GM06990 (cell line): ENCODE measurements around the gene AFDN.

ENCODE experiments used
- DNase-seq: peaks from one replicate; pipeline ENCODE4 v3.0.0-alpha.2; 2011; ENCODE audit not compliant: insufficient read length; ENCODE audit errors: extremely low read depth
- H3K27me3 ChIP-seq: replicated peaks from 2 replicates; pipeline ENCODE4 v1.6.0; 2011; ENCODE audit warnings: low read length; ENCODE audit not compliant: control insufficient read depth, insufficient read depth
- H3K36me3 ChIP-seq: 2 replicates; pipeline ENCODE4 v1.5.1; 2011; ENCODE audit warnings: low read length; ENCODE audit not compliant: control insufficient read depth, insufficient read depth
- H3K4me3 ChIP-seq: replicated peaks from 2 replicates; pipeline ENCODE4 v1.5.1; 2011; ENCODE audit warnings: low read depth, mild to moderate bottlenecking, control low read depth, low read length
- CTCF ChIP-seq: IDR thresholded peaks from 2 replicates; pipeline ENCODE4 v1.5.1; 2011; ENCODE audit warnings: low read length, control low read depth, mild to moderate bottlenecking, inconsistent platforms; ENCODE audit not compliant: insufficient read depth, poor library complexity, severe bottlenecking

The AFDN gene

DNA sequence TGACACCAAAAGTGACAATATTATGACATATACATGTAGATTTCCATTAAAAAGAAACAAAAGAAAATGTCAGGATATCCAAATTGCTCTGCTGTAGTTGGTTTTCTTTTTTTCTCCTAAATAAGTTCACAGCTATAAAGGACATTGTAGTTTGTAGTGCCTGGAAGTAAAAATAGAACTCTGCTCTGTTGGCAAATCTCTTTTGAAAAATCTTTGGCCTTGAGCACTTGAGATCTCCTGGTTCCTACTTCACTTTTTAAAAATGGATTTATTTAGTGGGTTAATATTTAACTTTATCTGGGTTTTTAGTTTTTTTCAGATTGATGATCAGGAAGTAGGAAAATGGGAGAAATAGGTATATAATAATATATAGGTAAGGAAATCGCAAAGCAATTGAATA, 52.9 kb downstream of the AFDN start:
- no peak for DNase-seq
- no peak overlapping the region for H3K4me3 ChIP-seq
- H3K36me3 ChIP-seq, result no peaks in the 10 kb centered on the region; the same call in 1 of the 2 replicates
- no peak for TF ChIP-seq CTCF
- H3K27me3 ChIP-seq, result no peaks in the 10 kb centered on the region

GRCh38 chr6:167881327-167881726, 54.6 kb downstream of the AFDN start:
- H3K27me3 ChIP-seq, result no peaks in the 10 kb centered on the region
- no peak for TF ChIP-seq CTCF
- no peak overlapping the region for H3K4me3 ChIP-seq
- no peak for DNase-seq
- H3K36me3 ChIP-seq, result no peaks in the 10 kb centered on the region; the same call in 1 of the 2 replicates

- Histone ChIP-seq H3K27me3 (no peaks in the 10 kb centered on the region), H3K36me3 (no peaks in the 10 kb centered on the region; the same call in 1 of the 2 replicates), H3K4me3 (no peak overlapping the region)
- DNase-seq, result no peak
- no peak for TF ChIP-seq CTCF
Observed at GRCh38 chr6:167882244-167882643, 55.5 kb downstream of the AFDN start.

DNA sequence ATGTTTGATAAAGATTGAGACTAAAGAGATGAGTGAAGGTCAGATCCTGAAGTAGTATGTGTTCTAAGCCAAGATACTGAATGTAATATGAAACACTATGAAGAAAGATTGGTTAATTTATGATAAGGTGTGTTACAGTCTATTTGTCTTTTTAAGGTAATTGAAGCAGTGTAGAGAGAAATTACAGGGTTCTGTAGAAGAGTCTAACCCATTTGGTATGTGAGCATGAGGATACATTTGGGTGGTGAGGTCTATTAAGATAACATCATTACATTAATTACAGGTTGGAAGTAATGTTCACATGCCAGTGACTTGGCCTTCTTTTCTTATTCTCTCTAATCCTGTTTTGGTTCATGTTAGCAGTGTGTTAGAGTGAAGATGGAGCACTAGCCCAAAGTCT, 61.4 kb downstream of the AFDN start:
- TF ChIP-seq CTCF, result no peak
- Histone ChIP-seq H3K4me3 (no peak overlapping the region), H3K36me3 (no peaks in the 10 kb centered on the region; the same call in 1 of the 2 replicates), H3K27me3 (no peaks in the 10 kb centered on the region)
- DNase-seq, result no peak

DNA sequence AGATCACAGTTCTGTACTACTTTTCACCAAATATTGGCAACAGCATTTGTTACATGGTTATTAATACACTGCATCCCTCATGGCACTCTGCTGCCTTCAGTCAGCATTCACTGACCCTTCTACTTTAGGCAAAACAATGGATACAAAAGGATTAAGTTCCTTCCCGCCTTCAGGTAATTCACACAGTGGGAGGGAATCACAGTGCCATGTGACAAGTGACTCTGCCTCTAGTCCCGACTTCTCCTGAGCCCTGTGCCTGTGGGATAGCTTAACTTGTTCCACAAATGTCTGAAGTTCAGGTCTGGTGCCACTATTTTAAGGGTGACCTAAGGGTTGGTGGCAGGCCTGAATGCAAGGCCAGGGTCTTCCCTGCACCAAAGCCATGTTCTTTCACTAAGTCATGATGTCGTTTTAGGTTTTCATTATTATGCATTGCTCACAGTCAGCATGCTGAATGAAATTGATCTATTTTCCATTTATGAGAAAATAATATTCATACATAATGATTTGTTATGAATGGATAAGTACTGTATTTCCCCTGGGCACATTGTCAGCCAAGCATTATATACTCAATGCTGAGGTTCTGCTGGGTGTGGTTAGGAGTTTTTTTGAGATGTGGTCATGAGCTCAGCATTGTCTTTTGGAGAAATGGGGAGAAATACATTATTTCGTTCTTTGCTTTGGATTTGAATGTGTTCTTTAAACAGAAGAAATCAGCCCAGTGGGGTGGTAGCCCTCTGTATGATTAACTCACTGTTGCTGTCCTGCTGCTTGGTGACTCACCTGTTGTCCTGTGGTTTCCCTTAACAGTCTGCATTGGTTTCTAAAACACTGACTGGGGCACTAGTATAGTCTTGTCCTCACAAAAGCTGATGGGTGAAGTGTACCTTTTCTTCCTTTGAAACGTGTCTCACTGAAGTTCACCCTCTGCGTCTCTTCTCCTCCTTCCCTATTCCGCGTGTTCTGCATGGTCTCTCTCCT, 66.4 kb downstream of the AFDN start:
- Histone ChIP-seq H3K27me3 (no peaks in the 10 kb centered on the region), H3K36me3 (no peaks in the 10 kb centered on the region; the same call in 1 of the 2 replicates), H3K4me3 (no peak overlapping the region)
- TF ChIP-seq CTCF, result no peak
- DNase-seq, result no peak

DNA sequence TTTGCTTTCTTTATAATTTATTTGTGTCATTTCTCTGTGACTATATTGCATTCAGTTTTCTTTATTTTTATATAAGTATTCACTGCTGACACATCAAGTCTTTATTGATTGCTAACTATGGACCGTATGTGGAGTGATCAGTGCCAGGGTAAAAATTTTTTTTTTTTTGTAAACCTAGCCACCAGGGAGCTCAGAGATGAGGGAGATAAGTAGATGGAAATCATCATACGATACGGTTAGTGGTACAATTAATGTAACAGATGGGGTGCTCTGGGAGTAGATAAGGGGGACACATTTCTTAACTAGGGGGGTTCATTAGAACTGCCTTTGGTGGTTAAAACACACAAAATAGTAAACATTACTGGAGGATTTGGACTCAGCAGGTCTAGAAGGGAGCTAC, 68.3 kb downstream of the AFDN start:
- DNase-seq, result no peak
- no peaks in the 10 kb centered on the region; the same call in 1 of the 2 replicates for H3K36me3 ChIP-seq
- no peak for TF ChIP-seq CTCF
- H3K27me3 ChIP-seq, result no peaks in the 10 kb centered on the region
- H3K4me3 ChIP-seq, result no peak overlapping the region
